Fibroblast of skin of right quadriceps (primary cell): Measurements from ENCODE around the gene LRMDA.
"Not testable (repeated sequence)": the region's sequence is repeated elsewhere in the genome, so short reads cannot be mapped to it uniquely, and the experiment has no call there.

ENCODE experiments used
- DNase-seq: peaks from one replicate; pipeline ENCODE4 v3.0.0-alpha.2; 2013

Gene LRMDA

DNA sequence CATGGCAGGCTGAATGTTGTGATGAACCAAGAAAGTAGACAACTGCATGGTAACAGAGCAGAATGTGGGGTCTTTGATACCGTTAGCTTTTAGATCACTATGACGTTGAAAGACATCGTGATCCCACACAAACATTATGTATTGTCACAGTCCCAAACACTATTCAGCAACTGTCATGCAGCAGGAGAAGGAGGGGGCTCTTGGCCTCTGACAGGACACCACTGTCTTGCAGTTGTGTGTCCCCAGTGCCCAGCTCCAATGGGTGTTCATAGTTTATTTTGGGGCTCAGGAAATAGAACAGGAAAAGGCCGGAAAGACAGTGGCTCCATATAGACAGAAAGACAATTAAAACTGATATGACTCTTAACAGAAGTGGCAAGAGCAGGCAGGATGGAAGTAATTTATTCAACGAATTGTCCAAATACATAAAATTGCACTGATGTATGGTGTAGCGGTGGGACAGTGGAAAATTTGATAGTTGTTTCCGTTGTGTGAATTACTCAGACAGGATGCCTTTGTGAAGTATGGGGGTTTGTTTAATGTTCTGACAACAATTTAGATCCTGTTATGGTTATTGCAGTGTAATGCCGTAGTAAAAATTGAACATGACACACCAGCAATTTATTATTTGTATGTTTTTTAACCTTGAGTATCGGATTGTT, 292.0 kb downstream of the LRMDA start:
- DNase-seq: no peak

DNA sequence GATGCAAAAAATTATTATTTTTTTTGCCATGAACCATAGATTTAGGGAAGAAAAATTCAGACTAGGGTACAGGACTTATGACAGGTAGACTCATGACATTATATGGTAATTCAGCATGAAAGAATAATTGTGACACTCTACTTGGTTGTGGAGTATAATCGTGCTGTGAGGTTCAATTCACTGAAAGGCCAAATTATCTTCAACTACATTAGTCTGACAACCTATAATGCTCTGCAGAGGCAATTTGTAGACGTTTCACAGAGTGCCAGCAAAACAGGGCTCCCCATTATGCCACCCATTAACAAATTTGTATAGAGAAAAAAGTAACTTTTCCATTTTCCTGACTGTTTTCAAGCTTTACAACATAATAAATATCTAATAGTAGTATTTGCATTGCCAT, 292.6 kb downstream of the LRMDA start:
- no peak for DNase-seq

DNA sequence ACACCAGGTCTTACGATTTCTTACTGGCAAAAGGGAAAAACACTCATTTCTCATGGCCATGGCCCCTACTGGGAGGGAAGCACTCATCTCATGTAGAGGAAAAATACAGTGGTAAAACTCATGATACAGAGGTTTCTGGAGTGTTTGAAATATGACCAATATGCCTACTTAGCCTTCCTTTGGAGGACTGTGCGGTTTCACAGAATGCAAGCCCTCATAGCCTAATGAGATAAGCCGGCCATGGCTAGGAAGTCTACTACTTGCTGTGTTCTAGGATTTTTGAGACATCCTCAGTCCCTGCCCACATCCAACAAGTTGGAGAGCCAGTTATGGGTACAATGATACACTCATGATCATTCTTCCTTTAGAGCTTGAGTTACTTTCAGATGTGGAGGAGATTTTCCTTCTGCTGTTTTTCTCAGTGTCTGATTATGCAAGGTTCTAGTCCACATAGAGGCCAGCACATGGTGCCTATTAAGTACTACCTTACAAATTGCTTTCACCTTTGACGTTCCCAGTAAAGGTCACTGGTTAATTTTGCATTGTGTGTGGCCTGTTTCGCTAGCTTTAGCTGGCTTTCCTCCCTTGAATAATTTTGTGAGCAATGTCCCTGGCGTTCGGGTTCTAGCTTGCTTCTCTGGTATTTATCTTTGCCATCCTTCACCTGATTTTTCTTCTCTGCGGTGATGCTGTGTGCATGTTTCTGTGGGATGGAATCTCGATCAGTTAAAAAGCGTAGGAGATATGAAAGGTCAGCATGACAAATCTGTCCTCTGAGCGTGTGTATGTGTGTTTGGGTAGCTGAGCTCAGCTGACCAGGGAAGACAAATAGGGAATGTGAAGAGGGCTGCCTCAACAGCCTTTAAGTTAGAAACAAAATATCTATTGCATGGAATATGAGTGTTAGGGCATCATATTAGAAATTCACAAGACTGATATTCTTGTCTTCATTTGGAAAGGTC, 295.4 kb downstream of the LRMDA start:
- DNase-seq: no peak

DNA sequence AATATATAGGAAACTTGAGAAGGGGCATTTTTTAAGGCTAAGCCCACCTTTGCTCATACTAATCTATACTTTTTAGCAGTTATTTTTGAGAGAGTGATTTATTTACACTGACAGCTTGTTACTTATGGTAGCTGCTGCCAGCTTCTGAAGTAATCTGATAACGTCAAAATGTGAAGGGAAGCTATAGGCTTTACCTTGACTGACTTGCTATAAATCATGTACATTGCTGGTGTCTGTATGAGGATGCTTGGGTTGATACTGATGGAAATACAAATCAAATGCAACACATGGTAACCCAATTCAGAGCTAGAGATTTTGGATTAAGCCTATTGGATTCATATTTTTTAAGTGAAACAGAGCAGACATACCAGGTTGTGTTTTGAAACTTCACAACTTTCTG, 299.4 kb downstream of the LRMDA start:
- DNase-seq: no peak

DNA sequence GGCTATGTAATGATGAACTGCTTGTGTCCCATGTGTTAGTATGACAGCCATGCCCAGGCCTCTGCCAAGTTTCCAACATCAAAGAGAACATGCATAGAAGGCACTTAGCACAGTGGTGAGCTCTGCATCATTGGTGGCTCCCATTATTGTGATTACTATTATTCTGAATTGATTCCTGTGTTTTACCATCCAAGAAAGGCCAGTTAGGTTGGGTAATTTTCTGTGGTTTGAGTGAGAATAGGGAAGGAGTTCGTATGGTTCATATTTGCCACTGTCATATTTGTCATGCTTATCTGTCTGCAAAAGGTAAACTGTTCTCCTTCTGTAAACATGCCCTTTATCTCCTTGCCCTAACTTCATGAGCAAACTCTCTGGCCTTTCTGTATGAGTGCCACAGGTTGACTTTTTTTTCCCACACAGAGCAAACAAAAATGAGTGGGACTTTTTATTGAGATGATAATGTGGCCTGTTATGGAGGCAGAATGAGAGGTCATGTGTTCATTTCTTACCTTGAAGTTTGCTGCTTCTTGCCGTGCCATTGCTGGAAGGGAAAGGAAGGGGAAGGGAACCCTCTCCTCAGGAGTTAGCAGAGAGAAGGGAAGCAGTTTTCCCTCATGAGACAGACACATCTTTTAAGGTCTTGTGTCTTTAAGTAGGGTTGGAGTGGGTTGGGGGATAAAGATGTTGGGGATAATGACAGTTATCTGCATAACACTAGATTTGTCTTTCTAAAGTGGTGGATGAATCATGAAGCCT, 301.9 kb downstream of the LRMDA start:
- DNase-seq: no peak

DNA sequence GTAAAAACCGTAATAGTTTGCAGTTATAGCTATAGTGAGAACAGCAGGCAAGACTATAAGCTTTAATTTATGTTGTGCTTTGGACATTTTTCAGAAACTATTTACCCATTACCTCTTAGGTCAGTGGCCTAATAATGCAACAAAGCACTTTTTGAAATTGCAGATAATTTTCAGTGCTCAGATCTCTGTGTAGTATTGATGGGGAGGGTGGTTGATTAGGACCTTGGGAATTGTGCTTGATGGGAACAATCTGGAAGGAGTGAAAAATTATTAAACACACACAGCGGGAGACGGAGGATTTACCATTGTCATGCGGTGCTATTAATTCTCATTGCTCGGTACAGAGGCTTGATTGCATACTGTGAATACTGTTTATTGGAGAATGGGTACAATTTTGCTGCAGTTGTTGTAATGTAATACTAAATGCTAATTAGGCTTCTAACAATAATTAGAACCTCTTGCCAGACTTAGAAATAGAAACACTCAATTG, 304.8 kb downstream of the LRMDA start:
- DNase-seq: no peak

DNA sequence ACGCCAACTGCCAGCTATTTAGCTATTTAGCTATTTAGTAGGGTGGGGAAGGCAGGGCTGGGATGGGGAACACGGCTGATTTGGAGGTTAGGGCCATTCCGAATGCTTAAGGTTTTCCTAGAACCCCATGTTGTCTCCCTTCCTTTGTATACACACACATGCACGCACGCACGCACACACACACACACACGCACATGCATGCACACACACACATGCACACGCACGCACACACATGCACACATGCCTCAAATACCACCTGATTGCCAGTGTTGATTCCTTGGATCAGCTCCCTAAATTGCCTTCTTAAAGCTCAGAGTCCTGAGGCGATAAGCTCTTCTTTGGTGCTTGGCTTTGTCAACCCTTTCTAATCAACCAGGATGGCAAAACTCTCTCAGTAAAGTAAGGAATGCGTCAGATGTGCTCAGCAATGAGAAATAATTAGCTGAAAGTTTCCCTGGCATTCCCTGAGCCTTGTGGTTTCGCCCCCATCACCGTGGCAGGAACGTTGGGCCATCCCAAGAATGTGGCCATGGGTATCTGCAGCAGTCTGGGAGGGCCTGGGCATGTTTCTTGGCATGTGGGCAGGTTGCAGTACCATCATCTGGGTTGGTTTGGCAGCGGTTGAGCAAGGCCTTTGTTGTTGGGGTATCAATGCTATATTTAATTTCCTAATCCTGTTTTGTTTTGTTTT, 305.6 kb downstream of the LRMDA start:
- DNase-seq: no peak

DNA sequence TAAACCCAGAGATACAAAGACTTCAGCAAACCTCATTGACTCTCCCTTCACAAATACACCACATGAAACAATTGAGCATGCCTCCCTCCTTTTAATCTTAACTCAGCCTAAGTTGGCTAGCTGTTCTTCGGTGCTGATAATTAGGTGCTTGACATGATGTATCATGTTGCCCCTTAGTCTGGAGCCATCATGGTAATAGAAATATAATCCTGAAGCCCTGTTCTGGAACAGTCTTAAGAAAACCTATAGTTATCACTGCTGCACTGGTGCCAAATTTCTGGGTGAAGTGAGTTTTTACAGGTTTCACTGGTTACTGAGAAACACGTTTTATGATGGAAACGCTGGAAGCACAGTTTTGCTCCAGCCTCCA, 306.1 kb downstream of the LRMDA start:
- DNase-seq: no peak

DNA sequence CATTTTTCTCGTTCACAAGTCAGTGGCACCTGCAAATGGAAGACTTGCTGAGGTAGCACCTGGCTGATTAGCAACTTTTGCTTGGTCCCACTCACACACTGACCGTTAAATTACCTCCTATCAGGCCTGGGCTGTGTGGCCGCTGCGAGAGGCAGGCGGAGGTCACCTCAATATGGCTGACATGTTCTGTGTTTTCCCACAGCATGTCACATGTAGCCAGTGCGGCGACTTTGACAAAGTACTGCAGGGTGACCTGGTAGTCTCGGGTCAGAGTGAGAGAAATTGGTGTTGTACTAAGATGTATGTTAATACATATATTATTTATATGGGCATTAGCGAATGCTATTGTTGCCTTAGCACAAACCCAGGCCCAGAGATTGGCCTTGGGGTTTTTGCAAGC, 307.5 kb downstream of the LRMDA start:
- no peak for DNase-seq

DNA sequence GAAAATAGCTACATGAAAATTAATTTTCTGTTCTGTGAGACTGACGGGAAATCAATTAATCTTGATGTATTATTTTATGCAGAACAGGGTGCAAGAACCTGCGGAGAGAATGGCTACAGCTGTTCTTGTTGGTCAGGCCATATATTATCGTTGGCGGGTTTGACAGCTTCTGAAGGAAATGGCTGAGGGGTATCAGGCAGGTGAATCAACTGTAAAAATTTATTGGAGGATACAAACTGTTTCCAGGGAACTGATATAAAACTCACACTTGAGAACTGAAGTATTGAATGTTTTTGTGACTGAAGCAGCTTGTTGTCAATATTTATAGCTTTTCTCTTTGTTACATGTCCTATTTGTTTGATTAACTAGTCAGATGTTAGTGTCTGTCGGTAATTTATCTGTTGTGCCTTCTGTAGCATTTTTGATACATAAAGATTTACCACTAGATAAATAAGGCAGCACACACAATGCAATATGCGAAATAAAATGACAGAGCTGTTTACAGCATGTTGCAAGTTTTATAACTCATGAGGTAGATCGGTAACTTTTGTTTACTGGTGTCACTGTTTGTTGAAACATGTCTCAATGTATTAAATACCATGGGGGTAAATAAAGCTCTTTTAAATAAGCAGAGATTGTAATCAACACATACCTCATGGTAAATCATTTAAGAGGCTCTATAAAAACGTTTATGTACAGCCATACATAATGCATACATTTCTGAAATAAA, 308.2 kb downstream of the LRMDA start:
- DNase-seq: no peak

DNA sequence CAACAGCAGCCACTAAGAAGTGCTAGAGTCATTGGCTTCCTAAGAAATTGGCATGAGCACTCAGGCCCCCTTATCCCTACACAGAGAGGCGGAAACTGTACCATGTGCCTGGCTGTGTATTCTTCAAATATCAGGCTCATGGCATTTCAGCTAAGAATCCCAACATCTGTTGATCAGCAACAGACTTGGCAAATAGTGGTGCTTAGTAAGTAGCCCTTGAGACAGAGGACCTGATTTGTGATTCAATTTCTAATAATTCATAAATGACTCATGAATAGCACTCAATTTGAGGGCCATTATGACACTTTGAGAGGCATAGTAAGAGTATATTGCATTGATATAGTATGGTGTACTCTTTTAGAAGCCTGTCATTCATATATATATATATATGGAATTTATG, 309.1 kb downstream of the LRMDA start:
- no peak for DNase-seq

DNA sequence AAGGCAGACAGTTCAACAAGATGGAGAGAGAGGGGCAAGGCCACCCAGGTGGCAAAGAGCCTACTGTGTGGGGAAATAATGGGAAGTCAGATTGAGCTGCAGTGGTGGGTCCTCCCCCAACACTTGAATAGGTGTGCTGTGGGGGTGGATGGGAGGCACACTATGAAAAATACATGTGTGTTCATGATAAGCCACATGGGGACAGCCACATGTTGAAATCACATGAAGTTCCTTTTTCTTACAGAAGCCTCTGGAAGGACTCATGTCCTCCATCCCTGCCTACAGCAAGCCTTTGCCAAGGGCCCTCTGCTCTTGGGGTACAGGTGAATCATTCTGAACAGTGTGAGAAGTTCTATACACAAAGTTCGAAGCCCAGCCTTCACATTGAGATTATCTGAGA, 310.9 kb downstream of the LRMDA start:
- DNase-seq: no peak

DNA sequence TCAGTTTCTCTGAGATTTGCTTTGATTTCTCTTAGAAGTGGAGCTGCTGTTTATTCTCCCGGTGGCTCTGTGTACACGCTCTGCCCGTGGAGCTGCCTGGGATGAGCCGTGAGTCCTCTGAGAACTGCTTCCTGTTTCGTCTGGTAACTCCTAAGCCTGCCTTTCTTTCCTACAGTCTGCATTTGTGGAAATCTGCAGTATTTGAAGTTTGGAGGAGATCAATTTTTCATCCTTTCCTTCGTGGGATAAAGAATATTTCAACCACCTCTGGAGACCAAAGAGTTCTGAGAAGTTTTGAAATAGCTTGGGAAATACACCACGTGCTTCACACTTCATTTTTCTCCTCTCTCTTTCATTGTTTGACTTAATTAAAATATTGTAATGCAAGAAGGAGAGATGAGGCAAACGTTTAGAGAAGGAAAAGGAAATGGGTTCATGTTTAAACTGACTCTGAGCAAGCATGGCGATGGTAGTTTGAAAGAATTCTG, 311.9 kb downstream of the LRMDA start:
- no peak for DNase-seq

DNA sequence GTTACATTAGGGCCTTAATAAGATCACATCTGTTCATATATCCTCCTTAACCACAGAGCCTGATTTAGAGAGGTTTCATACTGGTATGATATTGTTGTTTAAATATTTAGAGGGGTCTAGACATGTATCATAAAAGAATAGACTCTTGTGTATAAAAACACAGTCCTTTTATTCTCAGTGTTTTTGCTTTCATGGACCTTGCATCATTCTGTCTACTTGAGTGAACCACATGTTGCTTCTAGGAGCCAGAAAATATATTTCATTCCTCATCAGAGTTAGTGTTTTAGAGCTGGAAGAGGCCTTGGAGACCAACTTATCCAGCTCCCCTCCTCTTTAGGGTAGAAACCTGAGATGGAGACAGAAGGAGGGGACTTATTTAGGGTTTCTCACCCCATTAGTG, 312.8 kb downstream of the LRMDA start:
- DNase-seq: peak; percentile 31

DNA sequence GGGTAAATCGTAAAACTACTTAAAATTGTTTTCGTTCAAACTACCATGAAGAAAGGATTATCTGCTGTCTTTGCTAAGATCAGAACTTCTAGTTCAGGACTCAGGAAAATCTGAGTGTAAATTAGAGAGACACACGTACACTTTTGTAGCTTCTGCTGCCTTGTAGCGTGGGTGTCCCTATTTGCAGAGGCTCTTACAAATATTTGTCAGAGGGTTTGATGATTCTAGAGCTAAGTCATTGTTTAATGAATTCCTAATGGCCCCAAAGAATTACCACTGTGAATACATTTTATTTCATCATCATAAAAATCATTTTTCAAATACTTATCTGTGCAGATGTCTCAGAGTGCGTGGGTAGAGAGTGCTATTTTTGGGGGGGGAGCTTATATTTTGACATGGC, 314.9 kb downstream of the LRMDA start:
- no peak for DNase-seq

DNA sequence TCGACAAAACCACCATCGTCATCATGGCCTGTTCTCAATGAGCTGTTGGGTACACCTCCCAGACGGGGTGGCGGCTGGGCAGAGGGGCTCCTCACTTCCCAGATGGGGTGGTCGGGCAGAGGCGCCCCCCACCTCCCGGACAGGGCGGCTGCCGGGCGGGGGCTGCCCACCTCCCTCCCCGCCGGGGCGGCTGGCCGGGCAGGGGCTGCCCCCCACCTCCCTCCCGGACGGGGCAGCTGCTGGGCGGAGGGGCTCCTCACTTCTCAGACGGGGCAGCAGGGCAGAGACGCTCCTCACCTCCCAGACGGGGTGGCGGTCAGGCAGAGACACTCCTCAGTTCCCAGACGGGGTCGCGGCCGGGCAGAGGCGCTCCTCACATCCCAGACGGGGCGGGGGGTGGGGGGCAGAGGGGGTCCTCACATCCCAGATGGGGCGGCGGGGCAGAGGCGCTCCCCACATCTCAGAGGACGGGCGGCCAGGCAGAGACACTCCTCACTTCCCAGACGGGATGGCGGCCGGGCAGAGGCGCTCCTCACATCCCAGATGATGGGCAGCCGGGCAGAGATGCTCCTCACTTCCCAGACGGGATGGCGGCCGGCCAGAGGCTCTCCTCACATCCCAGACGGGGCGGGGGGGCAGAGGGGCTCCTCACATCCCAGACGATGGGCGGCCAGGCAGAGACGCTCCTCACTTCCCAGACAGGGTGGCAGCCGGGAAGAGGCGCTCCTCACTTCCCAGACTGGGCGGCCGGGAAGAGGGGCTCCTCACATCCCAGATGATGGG, 318.9 kb downstream of the LRMDA start:
- DNase-seq: not testable (repeated sequence)

DNA sequence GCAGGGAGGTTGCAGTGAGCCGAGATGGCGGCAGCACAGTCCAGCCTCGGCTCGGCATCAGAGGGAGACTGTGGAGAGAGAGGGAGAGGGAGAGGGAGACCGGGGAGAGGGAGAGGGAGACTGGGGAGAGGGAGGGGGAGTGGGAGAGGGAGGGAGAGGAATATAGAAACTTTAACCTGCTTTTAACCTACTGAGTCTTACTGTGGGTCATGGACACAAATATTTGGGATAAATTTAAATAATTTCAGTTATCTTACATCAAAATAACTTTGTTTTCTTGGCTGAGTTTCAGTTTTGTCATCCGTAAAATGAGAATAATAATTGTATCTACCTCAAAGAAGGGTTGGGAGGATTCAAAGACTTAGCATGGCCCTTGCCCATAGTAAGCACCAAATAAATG, 319.8 kb downstream of the LRMDA start:
- DNase-seq: no peak

DNA sequence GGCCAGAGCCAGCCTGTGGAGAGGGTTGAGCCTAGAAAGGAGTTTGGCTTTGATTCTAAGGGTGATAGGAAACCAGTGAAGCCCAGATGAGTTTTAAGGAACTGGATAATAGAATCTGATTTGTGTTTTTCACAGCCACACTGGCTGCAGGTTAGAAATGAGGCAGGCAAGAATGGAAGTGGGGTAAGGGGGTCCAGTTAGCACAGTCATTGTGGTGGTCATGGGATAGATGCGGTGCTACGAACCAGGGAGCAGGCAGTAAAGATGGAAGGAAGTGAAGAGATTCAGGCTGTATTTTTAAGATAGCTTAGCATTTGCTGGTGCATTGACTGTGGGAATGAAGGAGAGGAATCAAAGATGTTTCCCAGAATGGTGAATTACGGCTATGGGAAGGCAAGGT, 322.2 kb downstream of the LRMDA start:
- DNase-seq: no peak

DNA sequence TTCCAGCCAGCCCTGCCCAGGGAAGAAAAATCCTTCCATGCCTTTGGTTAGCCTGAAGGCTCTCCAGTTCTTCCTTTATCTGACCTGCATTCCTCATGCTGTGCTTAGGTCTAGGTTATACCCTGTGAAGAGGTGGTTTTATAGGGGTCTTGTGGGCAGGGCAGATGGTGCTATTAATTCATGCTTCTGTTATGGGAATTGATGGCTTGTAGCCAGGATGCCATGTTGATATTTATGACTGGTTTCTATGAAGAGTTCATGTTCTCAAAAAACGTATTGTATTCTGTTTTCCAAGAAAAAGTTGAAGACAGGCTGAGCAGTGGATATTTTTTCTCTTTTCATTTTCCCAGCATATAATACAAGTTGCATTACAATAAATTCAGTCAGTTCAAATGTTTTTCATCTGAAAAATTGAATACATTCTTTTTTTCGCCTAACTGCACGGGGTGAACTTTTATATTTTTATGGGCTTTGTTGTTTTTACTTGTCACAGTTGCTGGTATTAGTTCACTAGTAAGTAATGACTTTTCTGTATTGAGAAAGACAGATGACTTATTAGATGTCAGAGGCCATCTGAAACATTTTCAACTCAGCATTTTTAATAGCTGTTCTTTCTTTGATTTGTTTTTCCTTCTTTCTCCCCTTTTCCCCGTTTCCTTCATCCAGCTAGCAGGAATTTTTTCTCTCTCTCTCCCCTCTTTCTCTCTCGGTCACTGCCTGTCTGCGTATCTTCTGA, 322.8 kb downstream of the LRMDA start:
- DNase-seq: no peak

DNA sequence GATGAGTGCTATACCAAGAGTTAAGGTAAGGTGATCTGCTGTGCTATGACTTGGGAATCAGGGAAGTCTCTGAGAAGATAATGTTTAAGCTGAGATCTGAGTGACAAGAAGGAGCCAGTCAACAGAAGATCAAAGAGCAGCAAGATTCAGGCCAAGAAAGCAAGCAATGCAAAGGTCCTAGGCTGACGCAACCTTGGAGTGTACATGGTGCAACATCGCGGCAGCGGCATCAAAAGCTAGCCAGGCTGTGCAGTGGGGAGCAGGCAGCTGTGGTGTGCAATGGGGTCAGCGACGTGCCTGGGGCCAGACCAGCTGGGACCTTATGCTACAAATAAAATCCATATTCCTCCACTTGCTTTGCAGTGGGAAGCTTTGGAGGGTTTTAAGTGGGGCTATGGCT, 324.1 kb downstream of the LRMDA start:
- DNase-seq: no peak
